GM23338 (cell line): ENCODE results near the gene CTTNBP2. TPM values are rescaled to one million over a fixed set of nuclear protein-coding genes. Genes with fewer than 3 reads are reported as not detected.
A peak's percentile ranks its signal among the peaks of the same experiment; 100 is the strongest.

Experiments
- ATAC-seq: fragments of 200-7000 bp; cut with Tn5 transposase; 3 replicates; pipeline ENCODE4 v1.9.1; 2020
- DNase-seq: peaks from one replicate; pipeline ENCODE4 v3.0.0-alpha.2; 2015; ENCODE audit warnings: low spot score
- H2AFZ ChIP-seq: fragments of 200-600 bp; sonication (generic); 2 replicates; pipeline ENCODE4 v1.8.0; 2016; ENCODE audit warnings: antibody characterized with exemption, mild to moderate bottlenecking, moderate library complexity
- H3F3A ChIP-seq: fragments of 200-600 bp; sonication (generic); replicated peaks from 2 replicates; pipeline ENCODE4 v1.8.0; 2017; ENCODE audit warnings: antibody characterized with exemption, mixed run types, low read depth
- H3K27ac ChIP-seq: fragments of 200-600 bp; sonication (generic); 2 replicates; pipeline ENCODE4 v1.6.1; 2016; ENCODE audit warnings: low read depth
- H3K27me3 ChIP-seq: fragments of 200-600 bp; sonication (generic); 2 replicates; pipeline ENCODE4 v1.8.0; 2016; ENCODE audit warnings: mild to moderate bottlenecking, mixed run types, moderate library complexity; ENCODE audit not compliant: insufficient read depth
- H3K36me3 ChIP-seq: fragments of 200-600 bp; sonication (generic); 2 replicates; pipeline ENCODE4 v1.8.0; 2016; ENCODE audit warnings: mild to moderate bottlenecking; ENCODE audit not compliant: insufficient read depth
- H3K4me1 ChIP-seq: fragments of 200-600 bp; sonication (generic); 2 replicates; pipeline ENCODE4 v1.8.0; 2016; ENCODE audit warnings: mild to moderate bottlenecking, moderate library complexity; ENCODE audit not compliant: insufficient read depth
- H3K4me2 ChIP-seq: fragments of 200-600 bp; sonication (generic); 2 replicates; pipeline ENCODE4 v1.7.1; 2017; ENCODE audit warnings: mixed run types
- H3K4me3 ChIP-seq: fragments of 200-600 bp; sonication (generic); 2 replicates; pipeline ENCODE4 v1.6.1; 2016; ENCODE audit warnings: mixed run types
- H3K79me2 ChIP-seq: fragments of 200-600 bp; sonication (generic); replicated peaks from 2 replicates; pipeline ENCODE4 v1.8.0; 2017; ENCODE audit warnings: mild to moderate bottlenecking; ENCODE audit not compliant: insufficient read depth
- H3K9me2 ChIP-seq: fragments of 200-600 bp; sonication (generic); 2 replicates; pipeline ENCODE4 v1.8.0; 2017; ENCODE audit not compliant: insufficient read depth
- H4K20me1 ChIP-seq: fragments of 200-600 bp; sonication (generic); replicated peaks from 2 replicates; pipeline ENCODE4 v1.8.0; 2017; ENCODE audit warnings: mild to moderate bottlenecking; ENCODE audit not compliant: insufficient read depth
- H3K27ac Mint-ChIP-seq: 2 replicates; pipeline ENCODE4 v1.8.0; 2020; ENCODE audit warnings: inconsistent platforms, mild to moderate bottlenecking, moderate library complexity, mixed read lengths
- H3K27me3 Mint-ChIP-seq: 3 replicates; pipeline ENCODE4 v1.8.0; 2022; ENCODE audit warnings: low read depth, mild to moderate bottlenecking, moderate library complexity, mixed read lengths, inconsistent platforms; ENCODE audit not compliant: insufficient read depth, poor library complexity
- H3K36me3 Mint-ChIP-seq: 3 replicates; pipeline ENCODE4 v1.8.0; 2021; ENCODE audit warnings: low read depth, mild to moderate bottlenecking, inconsistent platforms, moderate library complexity, mixed read lengths
- H3K4me1 Mint-ChIP-seq: 3 replicates; pipeline ENCODE4 v1.8.0; 2020; ENCODE audit warnings: mild to moderate bottlenecking, inconsistent platforms, mixed read lengths
- H3K4me3 Mint-ChIP-seq: 3 replicates; pipeline ENCODE4 v1.8.0; 2021; ENCODE audit warnings: moderate library complexity, mild to moderate bottlenecking, inconsistent platforms, mixed read lengths
- H3K9me3 Mint-ChIP-seq: 3 replicates; pipeline ENCODE4 v1.8.0; 2020; ENCODE audit warnings: moderate library complexity, mild to moderate bottlenecking, inconsistent platforms, mixed read lengths
- CREB1 ChIP-seq: fragments of 250-450 bp; sonication (Bioruptor Pico); IDR thresholded peaks from 2 replicates; pipeline ENCODE4 v1.5.0; 2020; ENCODE audit warnings: low read depth, mild to moderate bottlenecking, moderate library complexity
- CTCF ChIP-seq, 2 experiments: fragments of 200-600 bp in 1 of 2; sonication (generic) in 1 of 2; conservative IDR thresholded peaks; 2 replicates each; pipeline versions ENCODE4 v1.5.1 to v1.6.1; 2016 to 2017; ENCODE audit warnings: antibody characterized with exemption in 2 of 2, low read depth in 2 of 2, mild to moderate bottlenecking in 2 of 2, moderate library complexity in 1 of 2
- ETS1 ChIP-seq: IDR thresholded peaks from 2 replicates; pipeline ENCODE4 v1.6.1; 2016; ENCODE audit warnings: antibody characterized with exemption
- EZH2 ChIP-seq: fragments of 200-600 bp; sonication (generic); IDR thresholded peaks from one replicate; pipeline ENCODE4 v1.8.0; 2017; ENCODE audit warnings: antibody characterized with exemption, mild to moderate bottlenecking, low read depth; ENCODE audit not compliant: unreplicated experiment
- EZH2phosphoT487 ChIP-seq: fragments of 200-600 bp; sonication (generic); IDR thresholded peaks from one replicate; pipeline ENCODE4 v1.8.1; 2018; ENCODE audit warnings: antibody characterized with exemption; ENCODE audit not compliant: unreplicated experiment
- JUNB ChIP-seq: IDR thresholded peaks from one replicate; pipeline ENCODE4 v1.6.1; 2016; ENCODE audit warnings: antibody characterized with exemption; ENCODE audit not compliant: unreplicated experiment
- NANOG ChIP-seq: IDR thresholded peaks from 2 replicates; pipeline ENCODE4 v1.6.1; 2016; ENCODE audit warnings: antibody characterized with exemption, borderline replicate concordance
- POLR2AphosphoS5 ChIP-seq: IDR thresholded peaks from 2 replicates; pipeline ENCODE4 v1.6.1; 2016; ENCODE audit warnings: antibody characterized with exemption, low read depth
- REST ChIP-seq: IDR thresholded peaks from one replicate; pipeline ENCODE4 v1.6.1; 2018; ENCODE audit warnings: antibody characterized with exemption; ENCODE audit not compliant: unreplicated experiment
- STAT1 ChIP-seq: IDR thresholded peaks from one replicate; pipeline ENCODE4 v1.6.1; 2016; ENCODE audit warnings: antibody characterized with exemption; ENCODE audit not compliant: unreplicated experiment
- ZNF114 ChIP-seq: fragments of 250-450 bp; sonication (Bioruptor Pico); IDR thresholded peaks from 2 replicates; pipeline ENCODE4 v1.5.0; 2020; ENCODE audit warnings: mild to moderate bottlenecking, moderate library complexity
- ZNF331 ChIP-seq: fragments of 250-450 bp; sonication (Bioruptor Pico); IDR thresholded peaks from 2 replicates; pipeline ENCODE4 v1.5.0; 2020; ENCODE audit warnings: low read depth, mild to moderate bottlenecking, moderate library complexity
- ZNF462 ChIP-seq: fragments of 250-450 bp; sonication (Bioruptor Pico); IDR thresholded peaks from 2 replicates; pipeline ENCODE4 v1.5.0; 2020; ENCODE audit warnings: mild to moderate bottlenecking, moderate library complexity
- polyA plus RNA-seq: library from polyadenylated mRNA; unstranded; fragments of >200 nt; fragmentation: Nextera tagmentation; extraction: Ambion mirVana; gene quantifications from 2 replicates; pipeline ENCODE4 v1.2.1, GENCODE V29; 2016
- total RNA-seq: library from RNA; depleted of rRNA; stranded (reverse); fragments of >200 nt; shearing (Covaris generic); gene quantifications from 2 replicates; pipeline ENCODE4 v1.2.3, GENCODE V29; 2014

Gene CTTNBP2
- total and polyA plus RNA-seq, 2 experiments from 2014 or later = 26.8 to 30.7 TPM

- H3K36me3 Mint-ChIP-seq = peaks cover 51% of the 10 kb centered on the region
- no peak for TF ChIP-seq POLR2AphosphoS5
- no peak for TF ChIP-seq ZNF114 (CRISPR knock-in tag)
- no peak for TF ChIP-seq NANOG
- no peak for TF ChIP-seq REST
- no peak for TF ChIP-seq ZNF331 (CRISPR knock-in tag)
- no peak for TF ChIP-seq JUNB
- TF ChIP-seq CREB1 (CRISPR knock-in tag) = no peak
- no peak for TF ChIP-seq EZH2phosphoT487
- TF ChIP-seq STAT1 = no peak
- no peak for TF ChIP-seq CTCF (conservative IDR thresholded peaks at IDR 0.05; ENCODE audit: low read depth in 2 of 2)
- TF ChIP-seq ETS1 = no peak
- TF ChIP-seq EZH2 = no peak
- no peak for TF ChIP-seq ZNF462 (CRISPR knock-in tag)
- H3K4me3 Mint-ChIP-seq = no peak overlapping the region
- no peaks in the 10 kb centered on the region for H3K27me3 Mint-ChIP-seq
- Histone ChIP-seq H3K79me2 (no peaks in the 10 kb centered on the region), H3K4me1 (no peaks in the 10 kb centered on the region), H3K27ac (no peak overlapping the region), H3K36me3 (peaks cover 17% of the 10 kb centered on the region), H3K9me2 (no peaks in the 10 kb centered on the region), H3K4me2 (no peak overlapping the region), H4K20me1 (no peaks in the 10 kb centered on the region; the same call in 1 of the 2 replicates), H2AFZ (no peak overlapping the region), H3F3A (no peaks in the 10 kb centered on the region), H3K27me3 (no peaks in the 10 kb centered on the region), H3K4me3 (no peak overlapping the region)
- peak overlapping the region; percentile 47 for H3K27ac Mint-ChIP-seq
- DNase-seq (no peak), ATAC-seq (no peak)
- H3K9me3 Mint-ChIP-seq = no peaks in the 10 kb centered on the region
- no peaks in the 10 kb centered on the region for H3K4me1 Mint-ChIP-seq
Observed at GRCh38 chr7:117757440-117757839, 115.8 kb downstream of the CTTNBP2 start.
